DND-41 (cell line): Measurements from ENCODE around the gene FAM170B.

Experiments used
- ATAC-seq: fragments of 200-7000 bp; cut with Tn5 transposase; 3 replicates; pipeline ENCODE4 v1.9.1; 2021; ENCODE audit warnings: low read depth; ENCODE audit not compliant: insufficient read depth
- DNase-seq: peaks from one replicate; pipeline ENCODE4 v3.0.0-alpha.2; 2020
- H2AFZ ChIP-seq: 2 replicates; pipeline ENCODE4 v1.6.0; 2012; ENCODE audit warnings: low read depth, low read length
- H3K27ac ChIP-seq: 2 replicates; pipeline ENCODE4 v1.5.1; 2012; ENCODE audit warnings: low read length, inconsistent platforms
- H3K27me3 ChIP-seq: fragments of 200-600 bp; sonication (generic); 2 replicates; pipeline ENCODE4 v1.6.0; 2012; ENCODE audit warnings: low read length, mild to moderate bottlenecking, inconsistent platforms; ENCODE audit not compliant: insufficient read depth, poor library complexity
- H3K36me3 ChIP-seq: 2 replicates; pipeline ENCODE4 v1.5.1; 2012; ENCODE audit warnings: low read length, inconsistent platforms; ENCODE audit not compliant: insufficient read depth
- H3K4me1 ChIP-seq: 2 replicates; pipeline ENCODE4 v1.5.1; 2012; ENCODE audit warnings: mild to moderate bottlenecking, low read length; ENCODE audit not compliant: insufficient read depth
- H3K4me2 ChIP-seq: 2 replicates; pipeline ENCODE4 v1.6.0; 2012; ENCODE audit warnings: mild to moderate bottlenecking, moderate library complexity, low read length, inconsistent platforms; ENCODE audit not compliant: insufficient read depth
- H3K4me3 ChIP-seq, 2 experiments: fragments of 200-600 bp in 1 of 2; shearing (Covaris generic) in 1 of 2; 2 replicates each; pipeline ENCODE4 v1.5.1; 2012 to 2016; ENCODE audit warnings: inconsistent platforms in 2 of 2, low read length in 2 of 2, mild to moderate bottlenecking in 2 of 2, low read depth in 1 of 2, moderate library complexity in 1 of 2
- H3K79me2 ChIP-seq: 2 replicates; pipeline ENCODE4 v1.6.0; 2012; ENCODE audit warnings: low read length, inconsistent platforms; ENCODE audit not compliant: insufficient read depth
- H3K9ac ChIP-seq: 2 replicates; pipeline ENCODE4 v1.6.0; 2012; ENCODE audit warnings: low read depth, mild to moderate bottlenecking, inconsistent platforms, low read length, moderate library complexity
- H3K9me3 ChIP-seq: 2 replicates; pipeline ENCODE4 v1.5.1; 2012; ENCODE audit warnings: low read length, moderate library complexity, mild to moderate bottlenecking, inconsistent platforms; ENCODE audit not compliant: insufficient read depth, severe bottlenecking
- H4K20me1 ChIP-seq: 2 replicates; pipeline ENCODE4 v1.6.0; 2012; ENCODE audit warnings: low read length; ENCODE audit not compliant: insufficient read depth
- EZH2 ChIP-seq: IDR thresholded peaks from 3 replicates; pipeline ENCODE4 v1.6.1; 2012; ENCODE audit warnings: borderline replicate concordance, low read depth, mild to moderate bottlenecking, moderate library complexity, low read length, inconsistent platforms; ENCODE audit not compliant: severe bottlenecking
- TF ChIP-seq, protein P1 (sequence below): IDR thresholded peaks from 2 replicates; pipeline ENCODE4 v1.5.1; 2012; ENCODE audit warnings: borderline replicate concordance, low read length, moderate library complexity, mild to moderate bottlenecking; ENCODE audit not compliant: poor library complexity, severe bottlenecking; ENCODE audit errors: extremely low read depth

The FAM170B gene

DNA sequence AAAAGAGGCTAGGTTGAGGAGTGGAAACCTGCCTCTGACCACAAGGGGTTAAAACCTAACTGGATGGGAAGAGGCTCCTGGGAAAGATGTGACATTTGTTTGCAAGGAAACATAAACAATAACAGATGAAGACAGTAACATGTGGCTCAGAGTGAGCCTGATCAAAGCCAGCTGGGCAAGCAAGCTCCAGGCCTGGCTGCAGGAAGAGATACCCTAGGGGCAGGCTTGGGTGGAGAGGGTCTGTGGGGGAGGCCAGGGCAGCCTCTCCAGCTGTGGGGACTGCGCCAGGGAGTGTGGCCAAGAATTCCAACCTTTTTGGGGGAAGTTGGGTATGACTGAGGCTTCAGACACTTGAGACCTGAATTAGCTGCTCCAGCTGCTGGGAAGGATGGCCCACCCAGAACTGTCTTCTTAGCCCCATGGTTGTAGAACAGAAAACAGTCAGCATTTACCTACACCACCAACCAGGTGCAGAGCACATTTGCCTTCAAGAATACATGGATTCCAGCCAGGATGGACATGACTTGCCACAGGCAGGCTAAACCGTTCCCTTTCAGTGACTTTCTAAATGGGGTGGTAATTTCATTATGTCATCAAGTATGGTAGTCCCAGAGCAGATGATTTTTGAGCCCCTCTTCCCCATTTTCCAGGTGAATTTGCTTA is 10.4 kb upstream of the FAM170B start:
- Histone ChIP-seq H3K4me2 (no peak overlapping the region), H3K4me1 (no peaks in the 10 kb centered on the region), H3K4me3 (no peak overlapping the region), H4K20me1 (no peaks in the 10 kb centered on the region), H3K27me3 (no peaks in the 10 kb centered on the region), H3K27ac (no peak overlapping the region), H3K9ac (no peak overlapping the region), H2AFZ (no peak overlapping the region), H3K9me3 (no peaks in the 10 kb centered on the region), H3K79me2 (no peaks in the 10 kb centered on the region), H3K36me3 (no peaks in the 10 kb centered on the region)
- DNase-seq (no peak), ATAC-seq (no peak)
- TF ChIP-seq EZH2, result no peak
- TF ChIP-seq, protein P1, sequence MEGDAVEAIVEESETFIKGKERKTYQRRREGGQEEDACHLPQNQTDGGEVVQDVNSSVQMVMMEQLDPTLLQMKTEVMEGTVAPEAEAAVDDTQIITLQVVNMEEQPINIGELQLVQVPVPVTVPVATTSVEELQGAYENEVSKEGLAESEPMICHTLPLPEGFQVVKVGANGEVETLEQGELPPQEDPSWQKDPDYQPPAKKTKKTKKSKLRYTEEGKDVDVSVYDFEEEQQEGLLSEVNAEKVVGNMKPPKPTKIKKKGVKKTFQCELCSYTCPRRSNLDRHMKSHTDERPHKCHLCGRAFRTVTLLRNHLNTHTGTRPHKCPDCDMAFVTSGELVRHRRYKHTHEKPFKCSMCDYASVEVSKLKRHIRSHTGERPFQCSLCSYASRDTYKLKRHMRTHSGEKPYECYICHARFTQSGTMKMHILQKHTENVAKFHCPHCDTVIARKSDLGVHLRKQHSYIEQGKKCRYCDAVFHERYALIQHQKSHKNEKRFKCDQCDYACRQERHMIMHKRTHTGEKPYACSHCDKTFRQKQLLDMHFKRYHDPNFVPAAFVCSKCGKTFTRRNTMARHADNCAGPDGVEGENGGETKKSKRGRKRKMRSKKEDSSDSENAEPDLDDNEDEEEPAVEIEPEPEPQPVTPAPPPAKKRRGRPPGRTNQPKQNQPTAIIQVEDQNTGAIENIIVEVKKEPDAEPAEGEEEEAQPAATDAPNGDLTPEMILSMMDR, result no peak

DNA sequence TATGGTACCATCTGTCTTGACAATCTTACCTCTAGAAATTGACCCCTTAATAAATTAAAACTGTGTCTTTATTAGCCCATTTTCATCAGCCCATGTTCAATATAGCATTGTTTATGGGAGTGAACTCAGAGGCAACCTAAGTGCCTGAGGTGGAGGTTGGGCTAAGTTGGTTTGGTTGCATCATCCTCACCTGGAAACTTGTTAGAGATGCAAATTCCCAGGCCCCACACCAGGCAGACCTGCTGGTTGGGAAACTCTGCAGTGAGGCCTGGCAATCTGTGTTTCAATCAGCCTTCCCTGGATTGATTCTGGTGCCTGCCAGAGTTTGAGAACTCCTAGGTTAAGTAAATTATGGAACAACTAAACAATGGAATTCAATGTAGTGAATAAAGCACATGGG is 9.4 kb upstream of the FAM170B start:
- DNase-seq (no peak), ATAC-seq (no peak)
- Histone ChIP-seq H4K20me1 (no peaks in the 10 kb centered on the region), H3K9ac (no peak overlapping the region), H3K9me3 (no peaks in the 10 kb centered on the region), H3K79me2 (no peaks in the 10 kb centered on the region), H3K27me3 (no peaks in the 10 kb centered on the region), H3K4me3 (no peak overlapping the region), H3K36me3 (no peaks in the 10 kb centered on the region), H3K4me2 (no peak overlapping the region), H2AFZ (no peak overlapping the region), H3K4me1 (no peaks in the 10 kb centered on the region), H3K27ac (no peak overlapping the region)
- TF ChIP-seq EZH2, result no peak
- TF ChIP-seq, protein P1, result no peak

DNA sequence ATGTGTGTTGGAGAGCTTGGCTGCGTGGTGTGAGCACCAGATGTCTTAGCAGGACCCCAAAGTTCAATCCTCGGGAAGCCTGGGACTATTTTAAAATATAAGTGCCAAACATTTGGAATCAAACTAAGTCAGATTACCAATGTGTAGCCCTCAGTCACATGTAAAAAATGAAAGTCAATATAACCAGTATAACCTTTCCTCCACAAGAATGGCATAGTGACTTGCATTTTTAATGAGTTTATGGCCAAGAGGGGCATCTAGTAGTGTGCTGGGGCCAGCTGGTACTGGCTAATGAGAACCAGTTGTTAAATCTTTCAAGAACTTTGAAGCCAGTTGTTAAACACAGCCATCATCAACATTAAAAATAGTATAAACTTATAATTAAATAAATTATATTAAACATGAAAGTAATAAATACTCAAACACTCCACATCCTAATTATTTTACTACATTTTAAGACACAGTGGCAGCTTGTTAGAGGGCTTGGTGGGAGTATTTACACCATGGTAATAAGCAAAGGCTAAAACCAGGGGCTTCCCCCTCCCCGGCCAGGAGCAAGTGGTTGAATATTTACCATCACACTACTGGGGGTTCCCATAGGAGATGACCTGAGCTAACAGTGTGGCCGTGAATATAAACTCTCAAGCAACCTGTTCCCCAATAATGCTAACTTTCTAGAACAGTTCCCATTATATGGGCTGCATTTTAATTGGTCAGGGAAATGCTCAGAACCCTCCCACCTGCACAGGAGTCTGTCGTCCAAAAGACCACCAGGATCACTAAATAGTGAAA is 7.9 kb upstream of the FAM170B start:
- no peaks in the 10 kb centered on the region for H3K79me2 ChIP-seq
- H3K9ac ChIP-seq, result no peak overlapping the region
- TF ChIP-seq, protein P1, result no peak
- no peak for TF ChIP-seq EZH2
- H2AFZ ChIP-seq, result no peak overlapping the region
- H3K4me2 ChIP-seq, result no peak overlapping the region
- DNase-seq, result no peak
- ATAC-seq, result no peak
- no peak overlapping the region for H3K27ac ChIP-seq
- H4K20me1 ChIP-seq, result no peaks in the 10 kb centered on the region
- H3K27me3 ChIP-seq, result no peaks in the 10 kb centered on the region
- no peaks in the 10 kb centered on the region for H3K36me3 ChIP-seq
- H3K4me3 ChIP-seq, result no peak overlapping the region
- H3K4me1 ChIP-seq, result no peaks in the 10 kb centered on the region
- no peaks in the 10 kb centered on the region for H3K9me3 ChIP-seq
